Hippocampal formation (tissue), 2 donors: ENCODE data around the gene DYSF.

Experiments used
- DNase-seq, 2 donors: peaks; one replicate each; lab custom pipeline; 2025; lab: John Stamatoyannopoulos, UW

The DYSF gene

DNA sequence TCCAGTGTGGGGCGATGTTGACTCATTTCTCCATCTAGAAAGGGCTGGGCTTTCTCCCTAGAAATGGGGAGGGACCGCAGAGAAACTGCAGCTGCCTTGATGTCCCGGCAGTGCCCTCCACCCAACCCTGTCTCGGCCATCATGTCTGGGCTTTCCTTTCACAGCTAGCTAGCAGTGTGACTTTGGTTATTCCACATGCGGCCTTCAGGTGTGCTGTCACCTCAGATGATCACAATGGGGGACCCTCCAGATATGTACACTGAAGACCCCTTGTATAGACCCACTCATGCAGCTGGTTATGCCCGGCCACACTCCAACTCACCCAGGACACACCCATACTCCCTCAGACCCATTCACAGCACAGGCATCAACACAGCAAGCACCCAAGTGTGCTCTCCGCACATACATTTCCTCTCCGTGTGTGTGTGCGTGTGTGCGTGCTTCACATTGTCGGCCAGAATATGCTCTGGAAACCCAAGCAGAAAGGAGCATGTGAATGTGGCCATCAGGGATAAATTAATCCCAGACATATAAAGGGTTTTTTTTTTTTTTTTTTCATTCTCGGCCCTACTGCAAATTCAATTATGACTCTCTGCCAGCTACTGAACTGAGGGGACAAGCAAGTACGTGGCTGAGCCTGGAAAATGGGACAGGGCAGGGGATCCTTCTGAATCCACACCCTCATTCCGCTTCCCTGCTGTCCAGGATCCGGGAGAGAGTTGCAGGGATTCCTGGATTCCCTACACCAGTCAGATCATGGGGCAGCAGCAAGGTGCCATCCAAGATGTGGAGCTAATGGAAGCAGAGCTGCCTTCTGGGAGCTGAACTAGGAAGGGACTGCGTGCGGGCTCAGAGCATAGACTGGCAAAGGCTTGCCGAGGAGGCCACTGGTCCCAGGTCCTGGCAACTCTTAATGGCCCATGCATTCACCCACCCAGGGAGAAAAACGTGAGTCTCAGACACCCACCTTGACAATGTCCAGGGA lies 240.2 kb downstream of the DYSF start:
- no peak for DNase-seq

DNA sequence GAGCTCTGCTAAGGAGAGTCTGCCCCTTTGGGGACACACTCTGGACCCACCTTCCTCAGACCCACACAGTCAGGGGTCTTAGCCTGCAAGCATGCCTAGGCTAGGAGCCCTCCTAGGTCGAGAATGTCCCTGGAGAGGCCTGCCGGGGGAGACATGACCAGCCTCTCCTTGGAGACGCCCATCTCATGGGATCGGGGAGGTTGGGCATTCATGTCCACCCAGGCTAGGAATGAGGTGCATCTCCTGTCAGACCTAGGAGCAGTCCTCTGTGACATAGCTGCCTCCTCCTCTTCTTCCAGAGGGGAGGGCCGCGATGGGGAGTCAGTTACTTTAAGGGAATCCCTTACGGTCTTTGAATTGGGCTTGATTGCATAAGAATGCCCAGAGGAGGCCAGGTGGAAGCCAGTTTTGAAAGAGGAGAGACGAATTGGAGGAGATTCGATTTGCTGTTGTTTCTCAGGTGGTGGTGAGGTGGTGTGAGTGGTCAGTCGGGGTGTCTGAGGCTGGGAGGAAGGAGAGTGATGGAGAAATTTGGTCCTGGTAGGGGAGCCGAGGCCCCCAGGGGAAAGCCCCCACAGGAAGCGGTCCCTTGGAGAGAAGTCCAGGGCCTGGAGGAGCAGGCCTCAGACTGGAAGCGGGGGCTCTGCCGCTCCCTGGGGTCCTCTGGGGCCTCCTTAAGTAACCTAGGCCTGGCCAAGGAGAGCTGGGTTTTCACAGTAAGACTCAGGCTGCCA lies 241.3 kb downstream of the DYSF start:
- DNase-seq: no peak

DNA sequence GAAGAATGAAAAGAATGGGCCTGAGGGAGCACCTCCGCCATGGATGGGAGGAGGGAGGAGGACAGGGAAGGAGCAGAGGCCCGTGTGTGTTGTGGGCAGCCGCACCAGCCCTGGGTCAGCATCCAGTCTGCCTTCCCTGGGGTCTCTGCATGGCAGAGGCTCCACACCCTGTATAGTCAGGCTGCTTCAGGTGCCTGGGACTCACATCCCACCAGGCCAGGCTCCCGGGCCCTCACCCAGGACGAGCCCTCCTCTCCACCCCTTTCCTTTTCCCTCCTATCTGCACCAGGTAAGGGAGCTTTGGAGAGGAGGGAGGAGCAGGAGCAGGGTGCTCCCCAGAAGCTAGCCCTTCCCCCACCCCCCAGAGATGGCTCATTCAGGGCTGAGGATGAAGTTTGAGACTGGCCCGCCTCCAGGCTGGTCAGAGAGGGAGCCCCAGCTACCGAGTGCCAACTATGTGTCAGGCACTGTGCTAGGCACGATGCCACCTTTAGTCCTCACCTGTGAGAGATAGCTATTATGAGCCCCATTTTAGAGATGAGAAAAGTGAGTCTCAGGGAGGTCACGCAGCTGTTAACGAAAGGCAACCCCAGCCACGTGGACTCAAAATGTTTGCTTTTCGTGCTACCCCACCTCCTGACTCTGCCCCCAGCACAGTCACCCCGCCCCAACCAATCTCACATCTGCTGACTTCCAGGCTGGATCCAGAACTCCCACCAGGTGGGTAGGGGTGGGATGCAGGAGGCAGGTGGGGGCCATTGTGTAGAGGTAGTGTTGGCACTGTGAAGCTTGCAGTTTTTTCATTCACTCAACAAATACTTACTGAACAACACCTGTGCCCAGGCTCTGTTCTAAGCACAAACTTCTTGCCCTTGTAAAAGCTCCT lies 242.1 kb downstream of the DYSF start:
- DNase-seq: no peak

DNA sequence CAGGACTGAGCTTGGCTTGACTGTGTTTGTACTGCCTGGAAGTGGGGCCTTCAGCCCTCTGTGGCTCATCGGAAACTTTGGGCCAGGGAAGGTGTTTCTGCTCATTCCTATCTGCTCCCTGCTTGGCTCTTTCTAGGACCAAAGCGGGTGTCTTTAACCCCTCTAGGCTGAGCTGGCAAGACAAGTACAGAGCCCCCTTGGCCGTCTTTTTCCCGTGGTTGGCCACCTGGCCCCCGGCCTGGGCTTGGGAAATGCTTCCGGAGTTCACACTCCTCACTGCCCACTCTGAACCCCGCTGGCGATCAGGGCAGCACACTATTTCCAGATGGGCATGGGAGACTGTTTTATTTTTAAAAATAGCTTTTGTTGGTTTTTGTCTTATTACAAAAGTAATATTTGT lies 243.0 kb downstream of the DYSF start:
- no peak for DNase-seq

DNA sequence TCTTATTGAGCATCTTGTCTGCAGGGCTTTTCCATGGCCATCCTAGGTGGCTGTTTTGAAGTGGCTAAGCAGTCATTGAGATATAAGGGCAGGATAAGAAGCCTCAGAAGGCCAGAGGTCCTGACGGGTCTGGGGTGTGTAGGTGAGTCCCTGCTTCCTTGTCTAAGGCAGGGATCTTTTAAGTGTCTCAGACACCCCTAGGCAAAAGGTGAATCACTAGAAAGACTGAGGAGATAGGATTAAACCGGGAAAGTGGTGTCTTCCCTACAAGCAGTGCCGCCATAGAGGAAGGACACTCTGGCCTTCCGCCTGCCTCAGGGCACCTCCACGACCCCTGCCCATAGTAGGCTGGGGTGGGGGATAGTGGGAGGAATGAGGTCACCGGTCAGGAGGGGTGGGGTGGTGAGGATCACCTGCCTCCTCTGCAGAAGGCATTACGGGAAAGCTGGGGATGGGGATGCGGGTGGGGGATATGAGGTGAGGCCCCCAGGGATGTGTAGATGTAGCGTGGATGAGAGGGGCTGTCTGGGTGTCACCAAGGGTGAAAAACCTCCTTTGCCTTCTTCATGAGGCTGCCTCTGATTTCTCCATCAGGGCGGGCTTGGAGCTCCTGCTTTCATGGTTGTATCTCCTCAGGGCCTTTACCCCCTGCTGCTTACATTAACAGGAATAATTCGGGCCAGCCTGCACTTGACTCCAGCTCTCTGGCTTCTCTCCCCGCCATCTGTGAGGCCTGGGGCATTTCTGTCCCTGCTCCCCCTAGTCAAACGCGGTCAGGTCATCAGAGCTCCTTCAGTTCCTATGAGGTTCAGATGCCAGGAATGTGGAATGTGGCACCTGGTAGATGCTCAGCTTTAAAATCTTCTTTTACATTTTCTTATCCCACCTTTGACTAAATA lies 244.0 kb downstream of the DYSF start:
- DNase-seq: no peak

DNA sequence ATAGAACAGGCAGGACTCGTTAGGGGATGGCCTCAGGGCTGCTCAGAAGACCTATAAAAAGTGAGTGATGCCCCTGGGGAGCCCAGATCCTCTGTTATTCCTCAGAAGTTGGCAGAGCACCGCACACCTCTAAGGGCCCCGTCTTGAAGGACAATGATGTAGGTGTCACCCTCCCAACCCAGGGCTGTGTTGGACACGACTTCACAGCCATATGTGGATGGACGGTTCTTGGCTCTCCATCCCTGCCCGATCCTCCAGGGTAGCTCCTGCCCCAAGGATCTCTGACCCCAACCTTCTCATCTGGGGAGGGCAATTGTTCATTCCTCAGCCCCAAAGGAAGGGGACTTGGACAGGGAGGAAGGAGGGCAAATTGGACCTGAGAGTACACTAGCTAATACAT lies 246.1 kb downstream of the DYSF start:
- no peak for DNase-seq

DNA sequence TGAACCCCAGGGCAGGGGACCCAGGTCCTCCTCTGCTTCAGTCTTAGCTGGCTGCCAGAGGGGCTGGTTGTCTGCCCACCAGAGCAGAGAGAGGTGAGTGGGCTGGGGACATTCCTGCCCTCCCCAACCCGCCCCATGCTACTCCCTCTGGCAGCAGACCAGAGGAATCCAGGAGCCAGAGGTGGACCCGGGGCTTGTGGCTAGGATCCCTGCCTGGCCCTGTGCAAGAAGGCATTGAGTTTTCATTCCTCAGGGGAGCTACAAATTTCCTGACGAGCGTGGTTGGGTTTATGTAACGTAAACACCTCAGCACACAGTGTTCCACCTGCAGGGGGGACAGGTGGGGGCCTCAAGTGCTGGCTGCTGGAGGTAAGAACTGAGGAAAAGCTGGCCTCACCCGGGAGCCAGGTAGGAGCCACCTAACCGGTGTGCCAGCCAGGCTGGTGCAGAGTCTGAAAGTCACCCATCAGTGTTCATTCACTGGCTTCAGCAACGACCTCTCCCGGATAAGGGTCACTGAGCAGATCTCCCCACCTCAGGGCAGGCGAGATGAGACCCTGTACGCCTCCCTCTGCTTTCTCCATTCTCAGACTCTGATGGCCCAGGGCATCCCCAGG lies 246.8 kb downstream of the DYSF start:
- DNase-seq: no peak

DNA sequence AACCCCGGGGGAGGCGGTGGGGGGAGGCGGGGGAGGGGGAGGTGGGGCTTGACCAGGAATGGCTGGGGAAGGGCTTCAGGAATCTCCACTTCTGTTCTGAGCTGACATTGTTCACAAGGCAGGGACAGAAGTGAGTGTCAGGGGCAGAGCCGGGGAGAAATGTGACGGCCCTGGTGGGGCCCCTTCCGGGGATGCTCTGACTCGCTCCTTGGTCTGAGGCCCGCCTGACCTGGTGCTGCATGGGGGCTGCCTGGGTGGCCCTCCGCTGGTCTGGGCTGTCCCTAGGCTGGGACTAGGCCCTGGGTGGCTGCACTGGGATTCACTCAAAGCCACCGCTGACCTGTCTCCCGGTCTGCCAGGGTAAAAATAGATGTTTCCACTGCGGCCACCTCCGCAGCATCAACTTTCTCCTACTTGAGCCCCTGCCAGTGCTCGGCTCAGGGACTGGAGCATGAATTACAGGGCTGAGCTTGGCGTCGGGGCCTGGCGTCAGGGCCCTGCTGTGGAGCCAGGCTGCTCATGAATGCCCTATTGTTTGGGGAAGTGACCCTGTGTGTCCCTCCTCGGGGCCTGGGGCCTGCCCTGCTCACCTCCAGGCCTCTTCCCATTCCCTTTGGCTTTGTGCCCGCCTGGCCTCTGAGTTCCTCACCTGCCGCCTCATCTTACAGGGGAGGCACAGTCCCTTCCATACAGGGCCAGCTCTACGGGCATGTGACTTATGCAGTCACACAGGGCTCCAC lies 247.5 kb downstream of the DYSF start:
- DNase-seq: peak; percentile 68 to 74

DNA sequence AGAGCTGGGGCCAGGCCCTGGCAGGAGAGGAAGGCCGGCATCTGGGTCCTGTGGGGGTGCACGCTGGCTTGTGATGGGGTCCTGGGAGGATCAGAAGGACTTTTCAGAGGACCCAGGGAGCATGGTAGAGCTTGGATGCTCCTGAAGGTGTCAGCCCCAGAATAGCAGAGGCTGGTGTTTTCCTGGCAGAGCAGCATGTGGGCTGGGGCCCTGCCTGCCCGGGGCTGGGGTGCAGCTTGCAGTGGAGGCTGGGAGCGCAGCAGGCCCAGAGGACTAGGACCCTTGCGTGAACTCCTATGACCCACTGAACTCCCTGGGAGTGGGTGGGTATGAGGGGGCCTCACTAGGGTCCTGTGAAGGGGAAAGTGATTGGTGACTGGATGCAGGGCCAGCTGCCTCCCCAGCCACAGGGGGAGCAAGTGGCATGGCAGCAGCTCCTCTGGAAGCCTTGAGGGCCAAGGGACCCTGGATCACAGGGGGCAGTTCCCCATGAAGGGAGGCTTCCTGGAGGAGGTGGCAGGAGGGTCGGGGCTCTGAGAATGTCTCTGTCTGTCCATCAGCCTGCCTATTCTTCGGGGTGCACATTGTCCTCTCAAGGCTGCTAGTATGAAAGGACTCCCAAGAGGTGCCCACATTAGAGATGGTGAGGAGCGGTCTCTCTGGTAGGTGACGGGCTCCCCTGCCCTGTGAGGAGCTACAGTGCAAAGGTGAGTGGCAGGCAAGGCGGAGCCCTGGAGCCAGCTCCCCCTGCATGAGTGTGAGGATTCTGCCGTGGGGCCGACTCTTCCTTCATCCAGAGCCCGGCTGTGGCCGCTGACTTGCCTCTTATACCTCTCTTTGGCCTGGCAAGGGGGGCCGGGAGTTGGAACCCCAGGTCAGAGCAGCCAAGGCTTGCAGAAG lies 249.0 kb downstream of the DYSF start:
- no peak for DNase-seq

DNA sequence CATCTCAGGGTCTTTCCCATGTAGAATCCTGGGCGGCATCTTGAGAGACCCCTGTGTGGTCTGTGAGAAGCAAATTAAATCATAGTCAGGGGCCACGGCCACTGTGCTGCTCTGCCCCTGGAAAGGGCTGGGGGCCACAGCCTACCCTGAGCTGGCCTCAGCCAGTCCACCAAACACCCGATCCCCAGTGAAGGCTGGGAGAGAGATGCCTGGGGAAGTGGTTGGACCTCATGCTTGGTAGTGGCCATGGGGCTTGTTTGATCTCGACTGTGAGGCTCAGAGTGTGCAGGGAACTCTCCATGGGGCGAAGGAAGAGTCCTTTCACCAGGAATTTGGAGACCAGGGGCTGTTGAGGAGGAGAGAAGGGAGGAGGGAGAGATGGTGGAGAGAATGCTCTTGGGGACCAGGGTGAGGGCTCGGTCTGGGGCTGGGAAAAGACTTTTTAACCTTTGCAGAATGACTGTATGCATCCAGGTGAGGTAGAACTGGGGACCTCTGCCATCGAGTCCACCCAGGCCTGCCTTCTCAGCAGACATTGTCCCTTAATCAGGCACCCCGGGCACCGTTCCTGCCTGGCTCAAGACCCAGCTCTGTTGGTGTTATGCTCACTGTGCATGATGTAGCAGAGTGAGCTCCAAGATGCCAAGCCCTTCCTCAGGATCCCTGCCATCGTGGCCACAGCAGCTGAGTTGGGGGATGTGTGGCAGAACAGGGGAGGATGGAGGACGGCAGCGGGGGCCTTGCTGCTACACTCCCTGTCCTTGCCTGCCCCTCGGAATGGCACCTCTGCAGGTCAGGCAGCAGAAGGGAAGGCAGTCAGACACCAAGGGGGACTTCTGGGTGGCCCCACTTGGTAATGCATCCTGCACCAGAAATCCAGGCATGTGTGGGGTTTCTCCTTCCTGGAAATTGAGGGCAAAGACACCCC lies 249.9 kb downstream of the DYSF start:
- DNase-seq: no peak

DNA sequence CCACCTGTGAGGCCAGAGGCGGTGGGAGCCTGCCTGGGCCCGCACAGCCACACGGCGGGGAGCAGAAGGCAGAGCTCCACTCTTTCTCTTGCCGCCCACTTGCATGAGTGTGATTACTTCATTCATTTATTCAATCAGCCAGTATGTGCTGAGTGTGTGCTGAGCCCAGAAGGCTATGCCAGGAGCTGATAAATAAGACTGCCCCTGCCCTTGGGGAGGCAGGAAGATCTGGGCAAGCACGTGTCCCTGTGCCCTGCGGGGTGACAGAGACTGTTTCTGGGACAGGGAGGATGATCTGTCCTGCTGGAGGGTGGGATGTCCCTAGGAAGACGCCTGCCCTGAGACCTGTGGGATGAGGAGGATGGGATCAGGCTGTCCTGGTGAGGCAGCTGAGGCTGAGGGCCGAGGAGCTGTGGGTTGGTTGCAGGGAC lies 250.8 kb downstream of the DYSF start:
- no peak for DNase-seq

DNA sequence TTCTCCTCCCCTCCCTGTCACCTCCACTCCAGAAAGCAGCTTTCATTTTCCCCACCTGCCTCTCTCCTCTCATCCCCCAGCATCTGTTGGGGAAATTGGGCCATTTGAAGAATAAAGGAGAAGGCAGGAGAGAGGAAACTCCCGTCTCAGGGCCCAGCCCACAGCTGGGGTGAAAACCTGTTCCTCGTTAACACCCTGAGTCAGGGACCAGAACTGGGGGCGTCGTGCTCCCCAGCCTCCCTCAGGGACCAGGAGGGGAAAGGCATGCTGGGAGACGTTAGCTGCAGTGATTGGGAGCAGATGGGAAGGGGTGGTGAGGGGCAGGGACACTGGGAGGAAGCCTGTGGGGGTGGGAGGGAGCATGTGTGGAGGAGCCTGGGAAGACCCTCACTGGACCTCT lies 251.3 kb downstream of the DYSF start:
- DNase-seq: no peak

DNA sequence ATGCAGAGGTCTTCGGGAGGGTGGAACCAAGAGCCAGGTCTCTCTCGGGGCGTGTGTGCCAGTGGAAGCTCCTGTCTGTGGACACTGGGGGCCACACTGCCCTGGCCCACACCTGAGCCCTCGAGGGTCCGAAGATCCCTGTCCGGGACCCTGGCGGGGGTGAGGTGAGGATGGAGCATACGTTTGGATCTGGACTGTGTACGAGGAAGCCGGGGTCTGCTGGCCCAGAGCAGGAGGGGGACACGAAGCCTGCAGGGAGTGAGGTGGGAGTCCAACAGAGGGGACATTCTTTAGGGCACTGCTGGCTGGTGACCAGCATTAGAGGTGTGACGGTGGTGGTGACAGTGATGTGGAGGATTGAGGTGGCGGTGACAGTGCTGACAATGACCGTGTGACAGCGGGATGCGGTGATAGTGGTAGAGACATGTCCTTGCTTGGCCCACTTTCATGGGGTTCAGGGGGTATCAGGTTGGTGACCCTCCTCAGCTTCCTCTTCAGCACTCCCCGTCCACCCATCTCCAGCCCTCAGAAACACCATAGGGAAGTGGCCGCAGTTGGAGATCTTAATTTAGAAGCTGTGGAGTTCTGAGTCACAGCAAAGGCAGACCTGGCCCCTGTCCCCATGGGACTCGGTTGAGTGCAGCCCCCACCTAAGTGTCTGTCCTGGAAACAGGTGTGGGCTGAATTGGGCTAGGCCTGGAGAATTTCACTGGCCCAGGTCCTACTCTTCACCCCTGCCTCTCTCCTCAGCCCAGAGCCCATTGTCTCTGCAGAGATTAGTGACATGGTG lies 252.0 kb downstream of the DYSF start:
- no peak for DNase-seq

DNA sequence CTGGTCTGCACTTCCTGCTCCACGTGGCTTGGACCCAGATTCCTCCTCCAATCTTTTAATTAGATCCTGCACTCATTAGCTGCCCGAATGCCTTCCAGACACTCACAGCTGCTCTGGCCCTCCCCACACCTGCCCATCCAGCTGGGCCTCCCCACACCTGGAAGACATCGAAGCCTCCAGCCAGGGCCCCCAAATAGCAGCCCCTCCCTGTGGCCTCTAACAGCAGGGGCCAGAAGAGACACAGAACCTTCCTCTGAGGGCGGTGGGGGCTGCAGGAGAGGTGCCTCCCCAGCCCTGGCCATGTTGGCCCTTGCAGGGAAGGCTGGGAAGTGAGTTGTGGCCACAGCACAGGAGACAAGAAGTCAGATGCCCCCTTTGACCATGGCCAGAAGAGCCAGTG lies 252.8 kb downstream of the DYSF start:
- DNase-seq: no peak

DNA sequence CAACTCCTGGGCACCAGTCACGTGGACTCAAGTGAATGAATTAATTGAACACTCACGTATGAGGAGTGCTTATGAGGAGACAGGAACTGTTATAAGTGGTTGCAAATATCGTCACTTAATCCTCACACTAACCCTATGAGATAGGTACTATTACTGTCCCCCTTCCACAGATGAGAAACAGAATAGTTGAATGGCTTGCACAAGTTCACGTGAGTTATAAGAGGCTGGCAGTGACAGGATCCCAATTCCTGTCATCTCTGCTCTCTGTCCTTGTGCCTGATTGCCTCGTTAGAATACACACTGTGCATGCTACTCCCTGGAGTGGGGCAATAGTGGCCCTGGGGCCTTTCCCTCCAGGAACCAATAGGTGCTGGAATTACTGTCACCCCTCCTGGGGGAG lies 253.5 kb downstream of the DYSF start:
- no peak for DNase-seq

DNA sequence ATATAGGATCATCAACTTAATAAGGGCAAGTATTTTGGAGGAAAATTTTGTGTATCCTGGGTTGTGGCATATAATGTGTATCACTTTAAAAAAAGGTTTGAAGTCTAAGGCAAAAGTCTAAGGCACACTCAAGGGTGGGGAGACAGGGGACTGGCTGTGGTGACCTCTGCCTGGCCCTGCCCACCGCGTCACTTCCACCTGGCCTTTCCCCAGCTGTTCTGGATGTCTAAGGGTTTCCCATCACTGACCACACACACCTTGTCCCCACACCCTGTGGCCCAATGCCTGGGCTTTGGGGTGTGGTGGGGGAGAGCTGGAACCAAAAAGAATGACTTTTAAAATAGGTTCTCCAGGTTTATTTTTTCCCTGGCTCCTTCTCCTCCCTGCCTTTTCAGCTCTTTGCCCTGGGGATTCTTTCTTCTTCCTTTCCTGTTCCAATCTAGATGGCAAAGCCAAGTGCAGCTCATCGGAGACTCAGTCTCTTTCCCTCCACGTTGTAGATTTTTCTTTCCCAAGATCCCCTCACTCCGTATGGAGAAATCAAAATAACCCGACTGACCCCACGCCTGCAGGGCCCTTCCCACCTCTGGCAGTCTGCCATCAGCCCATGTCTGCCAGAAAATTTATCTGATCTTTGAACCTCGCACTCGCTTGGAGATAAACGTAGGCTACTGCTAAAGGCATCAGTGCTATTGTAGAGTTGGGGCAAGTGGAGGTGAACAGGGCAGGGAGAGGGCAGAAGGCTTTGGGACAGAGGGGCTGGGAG lies 257.2 kb downstream of the DYSF start:
- no peak for DNase-seq
